Body of pancreas (tissue), 4 donors: Measurements from ENCODE around the gene ZNF563. TPM values are rescaled to one million over a fixed set of nuclear protein-coding genes. Genes with fewer than 3 reads are reported as not detected.
A peak's percentile ranks its signal among the peaks of the same experiment; 100 is the strongest.

ENCODE experiments used
- ATAC-seq: fragments of 150-250 bp; one replicate; pipeline ENCODE4 v1.9.1; 2016
- DNase-seq, 4 donors: peaks; one replicate each; pipeline ENCODE4 v3.0.0-alpha.2; 2019
- H3K27ac ChIP-seq, 4 donors: fragments of 200-600 bp; sonication (generic); 1 replicate in 3 of 4; 2 replicates in 1 of 4; pipeline versions ENCODE4 v1.5.1 to v1.6.1; 2016 to 2019; ENCODE audit warnings: mild to moderate bottlenecking in 1 of 4, mixed read lengths in 1 of 4, moderate library complexity in 1 of 4
- H3K27me3 ChIP-seq, 2 donors: fragments of 200-600 bp; sonication (generic); one replicate each; pipeline ENCODE4 v1.6.0; 2016; ENCODE audit warnings: mild to moderate bottlenecking in 1 of 2
- H3K36me3 ChIP-seq, 2 donors: fragments of 200-600 bp; sonication (generic); replicated peaks in 1 of 2; 2 replicates each; pipeline ENCODE4 v1.5.1; 2016; ENCODE audit warnings: low read depth in 2 of 2; ENCODE audit not compliant: insufficient read depth in 1 of 2
- H3K4me1 ChIP-seq: fragments of 200-600 bp; sonication (generic); one replicate; pipeline ENCODE4 v1.6.0; 2016
- H3K4me3 ChIP-seq, 2 donors: fragments of 200-600 bp; sonication (generic); 1 replicate in 1 of 2; 2 replicates in 1 of 2; pipeline ENCODE4 v1.5.1; 2016 to 2019
- H3K9me3 ChIP-seq, 3 donors: fragments of 200-600 bp; sonication (generic); 1 replicate in 2 of 3; 2 replicates in 1 of 3; pipeline ENCODE4 v1.5.1; 2016
- CTCF ChIP-seq, 7 experiments: fragments of 450-650 bp in 4 of 7; fragments of 200-600 bp in 3 of 7; sonication (generic) in 3 of 7; IDR thresholded peaks; one replicate each; pipeline ENCODE4 v1.5.1; 2016 to 2019; ENCODE audit warnings: antibody characterized with exemption in 7 of 7
- POLR2A ChIP-seq, 3 donors: fragments of 450-650 bp; IDR thresholded peaks; one replicate each; pipeline ENCODE4 v1.6.1; 2016; ENCODE audit warnings: antibody characterized with exemption in 3 of 3, mild to moderate bottlenecking in 2 of 3
- WGBS, 2 donors: methylation state at CpG; one replicate each; pipeline ENCODE4 v1.1.5; 2017; 5-methylcytosine and 5-hydroxymethylcytosine counted together
- intact Hi-C: fragments of 100-400 bp; cut with DNase I; formaldehyde crosslinking; loops from one replicate; pipeline ENCODE4 v1.15.1; 2023
- total RNA-seq, 2 donors: library from RNA; depleted of rRNA; stranded (reverse); fragments of >200 nt; gene quantifications; one replicate each; pipeline ENCODE4 v1.1.0, GENCODE V29; 2016

Gene ZNF563
- total RNA-seq, 2 donors from 2014 or later, result 0.99 to 6.0 TPM

GRCh38 chr19:12295191-12295590, 38.2 kb downstream of the ZNF563 start:
- DNase-seq (no peak), ATAC-seq (no peak)
- Histone ChIP-seq H3K9me3 (no peaks in the 10 kb centered on the region), H3K27me3 (no peaks in the 10 kb centered on the region), H3K4me1 (peaks cover 12% of the 10 kb centered on the region), H3K27ac (peak overlapping the region; percentile 41 to 99 (median 98)), H3K4me3 (peak overlapping the region in 1 of 2 donors; percentile 95), H3K36me3 (no peaks in the 10 kb centered on the region)
- intact Hi-C loops, result no loop called here
- WGBS, 2 donors, result 14 to 34% methylated on average over 9 of the region's 11 CpGs
- TF ChIP-seq POLR2A (IDR thresholded peaks at IDR 0.05) (no peak), CTCF (IDR thresholded peaks at IDR 0.05) (no peak)

GRCh38 chr19:12294249-12295158, 38.9 kb downstream of the ZNF563 start, which contains the start of gene ZNF44:
TSS of gene ZNF44 (minus strand) at chr19:12294883. CDS start at chr19:12294694, 189 bp downstream.
- intact Hi-C loops, result no loop called here
- ATAC-seq (peak; percentile 96), DNase-seq (peak; percentile 99 to 100 (median 99))
- no peaks in the 10 kb centered on the region for H3K36me3 ChIP-seq
- peak within 1 kb of the TSS; percentile 93 to 99 (median 98) for H3K27ac ChIP-seq
- 0 to 1% methylated on average over 9 to 61 of the region's 66 CpGs for WGBS, 2 donors
- TF ChIP-seq CTCF (IDR thresholded peaks at IDR 0.05), result no peak
- peak; percentile 72 to 91 (median 90) for TF ChIP-seq POLR2A (IDR thresholded peaks at IDR 0.05)
- peak within 1 kb of the TSS; percentile 89 to 95 for H3K4me3 ChIP-seq
- no peaks in the 10 kb centered on the region for H3K27me3 ChIP-seq
- H3K9me3 ChIP-seq, result no peaks in the 10 kb centered on the region
- H3K4me1 ChIP-seq, result peaks cover 17% of the 10 kb centered on the region

- Histone ChIP-seq H3K4me3 (peak overlapping the region; percentile 89 to 95), H3K27me3 (no peaks in the 10 kb centered on the region), H3K9me3 (no peaks in the 10 kb centered on the region), H3K4me1 (peaks cover 24% of the 10 kb centered on the region), H3K27ac (peak overlapping the region; percentile 93 to 99 (median 98)), H3K36me3 (no peaks in the 10 kb centered on the region)
- no peak for TF ChIP-seq CTCF (IDR thresholded peaks at IDR 0.05)
- peak; percentile 70 to 88 (median 79) for TF ChIP-seq POLR2A (IDR thresholded peaks at IDR 0.05)
- intact Hi-C loops, result no loop called here
- 0 to 1% methylated on average over 6 to 18 of the region's 18 CpGs for WGBS, 2 donors
- DNase-seq (peak; percentile 87 to 96 (median 95)), ATAC-seq (peak; percentile 72)
Observed at GRCh38 chr19:12293777-12294248, 39.6 kb downstream of the ZNF563 start.

GRCh38 chr19:12289790-12290065, 43.7 kb downstream of the ZNF563 start:
- H3K27ac ChIP-seq, result peak overlapping the region in 1 of 4 donors; percentile 25
- no peak for TF ChIP-seq POLR2A (IDR thresholded peaks at IDR 0.05)
- TF ChIP-seq CTCF (IDR thresholded peaks at IDR 0.05), result no peak
- H3K4me3 ChIP-seq, result no peak overlapping the region
- WGBS, 2 donors, result 93 to 96% methylated on average over 7 of the region's 7 CpGs
- H3K9me3 ChIP-seq, result no peaks in the 10 kb centered on the region
- DNase-seq, result no peak
- ATAC-seq, result no peak
- H3K27me3 ChIP-seq, result no peaks in the 10 kb centered on the region
- intact Hi-C loops, result no loop called here
- peaks cover 18% of the 10 kb centered on the region for H3K4me1 ChIP-seq
- H3K36me3 ChIP-seq, result no peaks in the 10 kb centered on the region
